Ovary (tissue), 9 donors: ENCODE measurements around the gene SERPINB2. TPM values are rescaled to one million over a fixed set of nuclear protein-coding genes. Genes with fewer than 3 reads are reported as not detected.
A peak's percentile ranks its signal among the peaks of the same experiment; 100 is the strongest.
"Not testable (repeated sequence)": the region's sequence is repeated elsewhere in the genome, so short reads cannot be mapped to it uniquely, and the experiment has no call there.

Experiments used
- DNase-seq, 5 donors: peaks; one replicate each; pipeline ENCODE4 v3.0.0-alpha.2; 2019 to 2020
- H3K27ac ChIP-seq, 2 donors: fragments of 200-600 bp; one replicate each; pipeline versions ENCODE4 v1.5.1 to v1.8.0; 2019 to 2022
- H3K27me3 ChIP-seq: fragments of 200-600 bp; one replicate; pipeline ENCODE4 v1.8.0; 2022
- H3K36me3 ChIP-seq: fragments of 200-600 bp; sonication (generic); one replicate; pipeline ENCODE4 v1.5.1; 2019
- H3K4me1 ChIP-seq: one replicate; pipeline ENCODE4 v1.8.1; 2013; ENCODE audit warnings: mild to moderate bottlenecking, moderate library complexity; ENCODE audit not compliant: insufficient read depth
- H3K4me3 ChIP-seq: fragments of 200-600 bp; sonication (generic); one replicate; pipeline ENCODE4 v1.5.1; 2017
- H3K9me3 ChIP-seq, 2 donors: fragments of 200-600 bp in 1 of 2; sonication (generic) in 1 of 2; one replicate each; pipeline versions ENCODE4 v1.5.1 to v1.8.1; 2013 to 2019; ENCODE audit warnings: mild to moderate bottlenecking in 1 of 2, moderate library complexity in 1 of 2
- CTCF ChIP-seq, 3 donors: fragments of 450-650 bp in 2 of 3; fragments of 200-600 bp in 1 of 3; IDR thresholded peaks; one replicate each; pipeline versions ENCODE4 v1.5.1 to v1.8.0; 2016 to 2022; ENCODE audit warnings: antibody characterized with exemption in 3 of 3, mild to moderate bottlenecking in 1 of 3
- EP300 ChIP-seq: sonication (generic); formaldehyde crosslinking; IDR thresholded peaks from one replicate; pipeline ENCODE4 v1.6.1; 2017; ENCODE audit warnings: antibody characterized with exemption
- POLR2A ChIP-seq: fragments of 450-650 bp; IDR thresholded peaks from one replicate; pipeline ENCODE4 v1.6.1; 2017; ENCODE audit warnings: antibody characterized with exemption, mild to moderate bottlenecking, moderate library complexity
- WGBS, 3 donors: extraction: QIAGEN DNeasy Blood & Tissue Kit in 1 of 3; methylation state at CpG; one replicate each; pipeline versions ENCODE4 v1.1.5 to v1.1.7; 2013 to 2017; 5-methylcytosine and 5-hydroxymethylcytosine counted together
- intact Hi-C, 4 donors: fragments of 100-400 bp; cut with DNase I; formaldehyde crosslinking; loops; one replicate each; pipeline versions ENCODE4 v1.11.0 to v1.15.1; 2022 to 2023
- polyA plus RNA-seq, 2 donors: library from polyadenylated mRNA; stranded (reverse); fragments of 200-250 nt in 1 of 2; fragments of 350-450 nt in 1 of 2; fragmentation: Illumina TruSeq in 1 of 2; extraction: RNeasy Lipid Tissue Mini Kit (QIAGEN cat#74804) in 1 of 2; gene quantifications; one replicate each; pipeline ENCODE4 v1.2.3, GENCODE V29; 2013 to 2014
- total RNA-seq, 7 donors: library from RNA; depleted of rRNA in 2 of 7; stranded (reverse); fragments of >200 nt in 2 of 7; fragmentation: NEBNext Ultra II Directional in 3 of 7; extraction: Animal tissue kit (Norgen Biotek cat#: 25700) in 3 of 7; gene quantifications; one replicate each; pipeline versions ENCODE4 v1.1.0 to v1.2.4, GENCODE V29; 2016 to 2023
- donor health status: DM: no; HTN: no; CAD: no; lungs with moderate emphysema.
- donor health status: DM: no; HTN: no; CAD: no.
- donor health status: Bipolar disorder and iron deficiency.
- donor health status: DM: yes; HTN: yes; CAD: no.
- donor health status: DM: no; HTN: no; CAD: no.
- donor health status: DM: yes; HTN: yes; CAD: no.

SERPINB2 gene
- total and polyA plus RNA-seq, 9 donors = 0.32 to 11.4 (median 1.2) TPM; not detected in 3

- intact Hi-C loops = no loop called here
- no peak overlapping the region for H3K27ac ChIP-seq
Observed at GRCh38 chr18:63936156-63936931, 48.8 kb downstream of the SERPINB2 start.

GRCh38 chr18:63936932-63937393 lies 49.5 kb downstream of the SERPINB2 start:
- TF ChIP-seq EP300 (no peak), POLR2A (no peak), CTCF (IDR thresholded peaks at IDR 0.05) (no peak)
- Histone ChIP-seq H3K9me3 (no peaks in the 10 kb centered on the region), H3K4me3 (peak overlapping the region; percentile 16), H3K4me1 (peaks cover 4% of the 10 kb centered on the region), H3K27ac (no peak overlapping the region), H3K27me3 (no peaks in the 10 kb centered on the region), H3K36me3 (no peaks in the 10 kb centered on the region)
- DNase-seq = no peak
- intact Hi-C loops = no loop called here
- WGBS, 3 donors = 40 to 52% (median 40%) methylated on average over 19 of the region's 19 CpGs

More at GRCh38 chr18:63936156-63936931, 48.8 kb downstream of the SERPINB2 start:
- Histone ChIP-seq H3K4me3 (peak overlapping the region; percentile 16), H3K9me3 (no peaks in the 10 kb centered on the region), H3K27me3 (no peaks in the 10 kb centered on the region), H3K36me3 (no peaks in the 10 kb centered on the region), H3K4me1 (peaks cover 4% of the 10 kb centered on the region)
- 2 to 5% (median 4%) methylated on average over 44 to 54 of the region's 54 CpGs for WGBS, 3 donors
- DNase-seq = peak; percentile 19 to 58 (median 46)
- no peak for TF ChIP-seq CTCF (IDR thresholded peaks at IDR 0.05)
- no peak for TF ChIP-seq EP300
- no peak for TF ChIP-seq POLR2A

GRCh38 chr18:63940008-63940407 lies 52.5 kb downstream of the SERPINB2 start:
- DNase-seq = no peak
- Histone ChIP-seq H3K4me1 (peaks cover 4% of the 10 kb centered on the region), H3K27me3 (no peaks in the 10 kb centered on the region), H3K36me3 (no peaks in the 10 kb centered on the region), H3K9me3 (no peaks in the 10 kb centered on the region), H3K27ac (no peak overlapping the region), H3K4me3 (no peak overlapping the region)
- no peak for TF ChIP-seq POLR2A
- no peak for TF ChIP-seq EP300
- TF ChIP-seq CTCF (IDR thresholded peaks at IDR 0.05) = no peak
- WGBS, 3 donors = 92 to 96% (median 94%) methylated on average over 8 of the region's 8 CpGs
- intact Hi-C loops = no loop called here

- H3K4me3 ChIP-seq, intact Hi-C loops, H3K36me3 ChIP-seq, H3K9me3 ChIP-seq, H3K4me1 ChIP-seq, DNase-seq, H3K27ac ChIP-seq, H3K27me3 ChIP-seq: not testable (repeated sequence)
- 81 to 85% (median 82%) methylated on average over 17 of the region's 17 CpGs for WGBS, 3 donors
Observed at GRCh38 chr18:63940543-63941050, 53.1 kb downstream of the SERPINB2 start.
